Measurements from ENCODE around the gene RRAD.

Gene RRAD

GRCh38 chr16:66934138-66934838, 9.0 kb upstream of the RRAD start, which contains the start of gene CIAO2B:
TSS of gene CIAO2B (minus strand) at chr16:66934402. CDS start at chr16:66934364, 38 bp downstream.
- peak; percentile 95 for DNase-seq (ENCODE audit: low spot score)

GRCh38 chr16:66933776-66934137, 8.4 kb upstream of the RRAD start:
- DNase-seq (ENCODE audit: low spot score), result no peak

- no peak for DNase-seq (ENCODE audit: low spot score)
Measured at GRCh38 chr16:66932076-66932475, 6.7 kb upstream of the RRAD start.

- DNase-seq (ENCODE audit: low spot score), result no peak
Measured at GRCh38 chr16:66931665-66932064, 6.3 kb upstream of the RRAD start.

GRCh38 chr16:66930189-66930588, 4.9 kb upstream of the RRAD start:
- no peak for DNase-seq (ENCODE audit: low spot score)

GRCh38 chr16:66928702-66929388, 3.5 kb upstream of the RRAD start:
- DNase-seq (ENCODE audit: low spot score), result no peak

- DNase-seq (ENCODE audit: low spot score), result peak; percentile 36
Measured at GRCh38 chr16:66927918-66928649, 2.7 kb upstream of the RRAD start.

- DNase-seq (ENCODE audit: low spot score), result peak; percentile 92
Measured at GRCh38 chr16:66926961-66927436, 1.7 kb upstream of the RRAD start.

GRCh38 chr16:66926171-66926947, 1.0 kb upstream of the RRAD start:
- no peak for DNase-seq (ENCODE audit: low spot score)

- DNase-seq (ENCODE audit: low spot score), result peak; percentile 83
Measured at GRCh38 chr16:66924527-66925321, 611 bp downstream of the RRAD start.

GRCh38 chr16:66923866-66924265, 1.5 kb downstream of the RRAD start:
- no peak for DNase-seq (ENCODE audit: low spot score)

GRCh38 chr16:66923247-66923731, 2.0 kb downstream of the RRAD start:
- no peak for DNase-seq (ENCODE audit: low spot score)

GRCh38 chr16:66921729-66922450, 3.4 kb downstream of the RRAD start:
- DNase-seq (ENCODE audit: low spot score), result no peak

GRCh38 chr16:66920924-66921680, 4.2 kb downstream of the RRAD start:
- DNase-seq (ENCODE audit: low spot score), result no peak

GRCh38 chr16:66920299-66920590, 5.1 kb downstream of the RRAD start:
- DNase-seq (ENCODE audit: low spot score), result no peak

GRCh38 chr16:66919569-66920298, 5.6 kb downstream of the RRAD start:
- DNase-seq (ENCODE audit: low spot score), result no peak

GRCh38 chr16:66918803-66919568, 6.3 kb downstream of the RRAD start, which contains the start of gene CDH16:
TSS of gene CDH16 (minus strand) at chr16:66918885. CDS start at chr16:66918065, 820 bp downstream.
- no peak for DNase-seq (ENCODE audit: low spot score)

- no peak for DNase-seq (ENCODE audit: low spot score)
Measured at GRCh38 chr16:66918355-66918754, 7.0 kb downstream of the RRAD start.

All from AG20443 (cell line).